GM12892 (cell line): ENCODE measurements around the gene DBN1. TPM values are rescaled to one million over a fixed set of nuclear protein-coding genes. Genes with fewer than 3 reads are reported as not detected.

Source experiments
- DNase-seq: peaks from one replicate; pipeline ENCODE4 v3.0.0; 2011; ENCODE audit not compliant: insufficient read length
- FAIRE-seq: peaks from 2 replicates; lab custom pipeline; 2011; peaks lifted over from hg19 to GRCh38; lab: Jason Lieb, UNC
- POLR2A ChIP-seq: IDR thresholded peaks from 2 replicates; pipeline ENCODE4 v1.6.1; 2011; ENCODE audit warnings: low read depth, low read length, control low read depth
- POLR2AphosphoS5 ChIP-seq: IDR thresholded peaks from 2 replicates; pipeline ENCODE4 v1.6.1; 2011; ENCODE audit warnings: low read depth, low read length, control low read depth
- TAF1 ChIP-seq: IDR thresholded peaks from 2 replicates; pipeline ENCODE4 v1.6.1; 2011; ENCODE audit warnings: low read depth, mild to moderate bottlenecking, control low read depth, low read length, borderline replicate concordance
- polyA plus RNA-seq: library from polyadenylated mRNA; unstranded; fragments of >200 nt; gene quantifications from one replicate; pipeline ENCODE4 v1.2.1, GENCODE V29; 2012; ENCODE audit warnings: missing spikeins, inconsistent platforms; ENCODE audit not compliant: missing spikeins

Gene DBN1
- 6.8 TPM for polyA plus RNA-seq

GRCh38 chr5:177473443-177474001 lies at the start of gene DBN1:
DBN1 (minus strand) TSS chr5:177473634; CDS start chr5:177473521, 113 bp downstream.
- no peak for TF ChIP-seq POLR2AphosphoS5
- no peak for TF ChIP-seq TAF1
- no peak for TF ChIP-seq POLR2A
- DNase-seq (peak; percentile 77), FAIRE-seq (no peak)

- FAIRE-seq (no peak), DNase-seq (no peak)
- TF ChIP-seq POLR2AphosphoS5 (no peak), POLR2A (no peak), TAF1 (no peak)
These were observed 47.6 kb upstream of the DBN1 start for GRCh38 chr5:177520916-177521513.

GRCh38 chr5:177520271-177520670 lies 46.8 kb upstream of the DBN1 start:
- FAIRE-seq = no peak

GRCh38 chr5:177519463-177520235 lies 46.2 kb upstream of the DBN1 start:
- FAIRE-seq = no peak
- DNase-seq = no peak
- no peak for TF ChIP-seq POLR2AphosphoS5
- no peak for TF ChIP-seq POLR2A
- no peak for TF ChIP-seq TAF1

More at GRCh38 chr5:177520271-177520670, 46.8 kb upstream of the DBN1 start:
- DNase-seq = no peak
- TF ChIP-seq POLR2A (no peak), POLR2AphosphoS5 (no peak), TAF1 (no peak)

- peak; percentile 100 for FAIRE-seq
- peak; percentile 99 for DNase-seq
- TF ChIP-seq TAF1 = peak; percentile 69
- peak; percentile 89 for TF ChIP-seq POLR2A
- TF ChIP-seq POLR2AphosphoS5 = peak; percentile 80
These were observed 43.5 kb upstream of the DBN1 start, which contains the start of gene DDX41 for GRCh38 chr5:177516601-177517568. DDX41 (minus strand) TSS chr5:177516961; CDS start chr5:177516945, 16 bp downstream.

- FAIRE-seq (no peak), DNase-seq (no peak)
These were observed 42.1 kb upstream of the DBN1 start for GRCh38 chr5:177515580-177515979.

GRCh38 chr5:177514541-177514940 lies 41.1 kb upstream of the DBN1 start:
- TF ChIP-seq TAF1 (no peak), POLR2A (no peak), POLR2AphosphoS5 (no peak)
- FAIRE-seq = no peak
- no peak for DNase-seq

More at GRCh38 chr5:177515580-177515979, 42.1 kb upstream of the DBN1 start:
- no peak for TF ChIP-seq POLR2A
- TF ChIP-seq POLR2AphosphoS5 = no peak
- no peak for TF ChIP-seq TAF1

GRCh38 chr5:177513500-177513899 lies 40.1 kb upstream of the DBN1 start:
- FAIRE-seq = no peak
- TF ChIP-seq POLR2A (no peak), TAF1 (no peak), POLR2AphosphoS5 (no peak)

GRCh38 chr5:177512736-177513380 lies 39.4 kb upstream of the DBN1 start:
- TF ChIP-seq POLR2A (no peak), POLR2AphosphoS5 (no peak), TAF1 (no peak)
- FAIRE-seq = no peak
- DNase-seq = no peak

More at GRCh38 chr5:177513500-177513899, 40.1 kb upstream of the DBN1 start:
- no peak for DNase-seq

- DNase-seq = no peak
- TF ChIP-seq POLR2A (no peak), TAF1 (no peak), POLR2AphosphoS5 (no peak)
- peak; percentile 14 for FAIRE-seq
These were observed 38.6 kb upstream of the DBN1 start for GRCh38 chr5:177511796-177512675.
